ENCODE data around the gene TMEM125.

TMEM125 gene

DNA sequence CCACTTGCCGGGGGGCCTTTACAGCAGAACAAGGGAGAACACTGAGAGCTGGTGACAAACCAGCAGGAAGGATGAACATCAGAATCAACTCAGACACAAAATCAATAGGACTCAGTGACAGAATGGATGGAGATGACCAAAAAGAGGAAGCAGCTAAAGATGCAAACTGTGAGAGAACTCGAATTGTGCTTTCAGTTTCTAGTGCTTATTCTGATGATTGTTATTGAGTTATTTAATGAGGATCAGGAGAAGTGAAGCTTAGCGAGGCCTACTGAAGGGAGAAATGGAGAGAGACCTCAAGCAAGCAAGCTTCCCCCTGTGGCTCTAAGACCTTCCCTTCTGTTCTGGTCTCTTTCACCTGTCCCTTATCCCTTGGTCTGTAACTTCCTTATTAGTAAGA, 30.3 kb upstream of the TMEM125 start:
- Histone ChIP-seq H3K4ac (ENCODE audit: low read length) (no peak overlapping the region), H2AFZ (ENCODE audit: low read length) (no peak overlapping the region), H3K79me1 (ENCODE audit: low read depth, low read length) (no peaks in the 10 kb centered on the region), H3K14ac (ENCODE audit: low read length) (no peak overlapping the region), H3K9ac (ENCODE audit: low read depth, low read length, poor library complexity) (no peak overlapping the region), H4K91ac (ENCODE audit: low read depth, low read length, poor library complexity) (no peak overlapping the region), H2AK5ac (ENCODE audit: low read depth, low read length) (no peak overlapping the region), H3K36me3 (replicated peaks in 1 of 2; ENCODE audit: control insufficient read depth in 2 of 2, insufficient read depth in 2 of 2, low read length in 2 of 2) (no peaks in the 10 kb centered on the region), H3K27me3 (ENCODE audit: control insufficient read depth in 3 of 3, insufficient read depth in 3 of 3, low read depth in 1 of 3, low read length in 3 of 3) (peaks cover 0 to 9% (median 0%) of the 10 kb centered on the region in 3 experiments), H2BK15ac (ENCODE audit: low read length) (no peak overlapping the region), H2BK5ac (ENCODE audit: low read length) (no peak overlapping the region), H4K8ac (ENCODE audit: low read depth, low read length) (no peak overlapping the region), H3K18ac (ENCODE audit: low read length) (no peak overlapping the region), H3K23ac (ENCODE audit: low read depth, low read length, poor library complexity) (no peak overlapping the region), H2BK120ac (ENCODE audit: low read depth, low read length) (no peak overlapping the region), H3K9me3 (replicated peaks in 1 of 2; ENCODE audit: control insufficient read depth in 2 of 2, insufficient read depth in 1 of 2, low read depth in 1 of 2, low read length in 2 of 2) (no peaks in the 10 kb centered on the region), H3K4me2 (ENCODE audit: insufficient read depth, low read length, poor library complexity, severe bottlenecking) (no peak overlapping the region), H3K4me1 (ENCODE audit: control insufficient read depth in 2 of 2, insufficient read depth in 1 of 2, low read depth in 1 of 2, low read length in 2 of 2) (peaks cover 0 to 3% of the 10 kb centered on the region in 2 donors), H3K4me3 (ENCODE audit: low read length in 2 of 2) (no peak overlapping the region), H2BK12ac (ENCODE audit: low read length) (no peak overlapping the region), H3K27ac (replicated peaks; ENCODE audit: low read length) (no peak overlapping the region)
- DNase-seq (ENCODE audit: low spot score), result no peak
- WGBS, 2 donors (ENCODE audit: extremely low coverage in 2 of 2, insufficient read length in 2 of 2, insufficient replicate concordance in 1 of 2), result no CpG with 5 or more reads among the region's 3 CpGs

DNA sequence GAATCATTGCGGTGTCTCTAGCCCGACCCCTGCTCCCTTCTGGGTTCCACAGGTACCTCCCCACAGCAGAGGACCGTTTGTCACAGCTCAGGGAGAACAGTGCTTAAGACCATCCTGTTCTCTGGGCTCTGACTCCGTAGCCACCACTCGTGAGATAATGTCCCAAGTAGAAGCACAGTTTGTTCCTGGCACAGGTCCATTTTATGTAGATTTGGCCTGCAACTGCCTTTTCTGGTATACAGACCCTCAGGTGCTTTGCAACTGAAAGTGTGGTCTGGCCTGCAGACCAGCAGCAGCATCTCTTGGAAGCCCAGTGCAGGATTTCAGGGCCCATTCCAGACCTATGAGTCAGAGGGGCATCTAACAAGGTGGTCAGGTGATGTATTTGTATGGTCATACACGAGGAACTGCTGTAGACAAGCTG, 28.4 kb upstream of the TMEM125 start:
- no peaks in the 10 kb centered on the region for H3K79me1 ChIP-seq (ENCODE audit: low read depth, low read length)
- WGBS, 2 donors (ENCODE audit: extremely low coverage in 2 of 2, insufficient read length in 2 of 2, insufficient replicate concordance in 1 of 2), result no CpG with 5 or more reads among the region's 6 CpGs
- no peak for DNase-seq (ENCODE audit: low spot score)

DNA sequence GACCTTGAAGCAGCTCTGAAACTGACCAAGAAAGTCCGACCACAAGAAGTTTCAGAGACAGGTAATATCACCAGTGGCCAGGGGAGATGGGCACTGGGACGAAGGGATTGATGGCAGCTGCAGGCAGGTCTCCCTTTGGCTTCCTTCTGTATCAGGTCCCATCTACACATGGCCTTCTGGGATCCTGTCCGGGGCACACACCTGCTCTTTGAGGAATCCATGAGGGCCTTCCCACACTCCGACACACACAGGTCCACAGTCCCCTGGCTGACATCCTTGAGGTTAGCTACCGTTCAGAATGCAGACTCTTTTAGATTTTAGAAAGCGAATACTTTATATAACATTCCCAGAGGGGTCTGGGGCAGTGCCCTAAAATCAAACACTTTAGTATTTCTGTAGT, 26.5 kb upstream of the TMEM125 start:
- peaks cover 0 to 3% of the 10 kb centered on the region in 2 donors for H3K4me1 ChIP-seq (ENCODE audit: control insufficient read depth in 2 of 2, insufficient read depth in 1 of 2, low read depth in 1 of 2, low read length in 2 of 2)
- H4K91ac ChIP-seq (ENCODE audit: low read depth, low read length, poor library complexity), result no peak overlapping the region
- H3K23ac ChIP-seq (ENCODE audit: low read depth, low read length, poor library complexity), result no peak overlapping the region
- H2BK5ac ChIP-seq (ENCODE audit: low read length), result no peak overlapping the region
- no peak overlapping the region for H2AFZ ChIP-seq (ENCODE audit: low read length)
- H2BK120ac ChIP-seq (ENCODE audit: low read depth, low read length), result no peak overlapping the region
- H3K9ac ChIP-seq (ENCODE audit: low read depth, low read length, poor library complexity), result no peak overlapping the region
- H3K27me3 ChIP-seq (ENCODE audit: control insufficient read depth in 3 of 3, insufficient read depth in 3 of 3, low read depth in 1 of 3, low read length in 3 of 3), result no peaks in the 10 kb centered on the region
- WGBS, 2 donors (ENCODE audit: extremely low coverage in 2 of 2, insufficient read length in 2 of 2, insufficient replicate concordance in 1 of 2), result no CpG with 5 or more reads among the region's 6 CpGs
- H3K27ac ChIP-seq (replicated peaks; ENCODE audit: low read length), result no peak overlapping the region
- H3K4me2 ChIP-seq (ENCODE audit: insufficient read depth, low read length, poor library complexity, severe bottlenecking), result no peak overlapping the region
- no peak overlapping the region for H2BK12ac ChIP-seq (ENCODE audit: low read length)
- no peak overlapping the region for H3K14ac ChIP-seq (ENCODE audit: low read length)
- H3K79me1 ChIP-seq (ENCODE audit: low read depth, low read length), result no peaks in the 10 kb centered on the region
- H2AK5ac ChIP-seq (ENCODE audit: low read depth, low read length), result no peak overlapping the region
- no peak overlapping the region for H2BK15ac ChIP-seq (ENCODE audit: low read length)
- no peak for DNase-seq (ENCODE audit: low spot score)
- no peak overlapping the region for H3K18ac ChIP-seq (ENCODE audit: low read length)
- H4K8ac ChIP-seq (ENCODE audit: low read depth, low read length), result no peak overlapping the region
- H3K36me3 ChIP-seq (replicated peaks in 1 of 2; ENCODE audit: control insufficient read depth in 2 of 2, insufficient read depth in 2 of 2, low read length in 2 of 2), result no peaks in the 10 kb centered on the region
- no peak overlapping the region for H3K4me3 ChIP-seq (ENCODE audit: low read length in 2 of 2)
- no peak overlapping the region for H3K4ac ChIP-seq (ENCODE audit: low read length)
- peaks cover 3 to 13% of the 10 kb centered on the region in 2 donors for H3K9me3 ChIP-seq (replicated peaks in 1 of 2; ENCODE audit: control insufficient read depth in 2 of 2, insufficient read depth in 1 of 2, low read depth in 1 of 2, low read length in 2 of 2)

More for the DNA sequence above, 28.4 kb upstream of the TMEM125 start:
- Histone ChIP-seq H3K9me3 (replicated peaks in 1 of 2; ENCODE audit: control insufficient read depth in 2 of 2, insufficient read depth in 1 of 2, low read depth in 1 of 2, low read length in 2 of 2) (peaks cover 0 to 5% of the 10 kb centered on the region in 2 donors), H3K27ac (replicated peaks; ENCODE audit: low read length) (no peak overlapping the region), H4K8ac (ENCODE audit: low read depth, low read length) (no peak overlapping the region), H2BK15ac (ENCODE audit: low read length) (no peak overlapping the region), H2BK120ac (ENCODE audit: low read depth, low read length) (no peak overlapping the region), H2AFZ (ENCODE audit: low read length) (no peak overlapping the region), H3K23ac (ENCODE audit: low read depth, low read length, poor library complexity) (no peak overlapping the region), H2BK5ac (ENCODE audit: low read length) (no peak overlapping the region), H3K4me3 (ENCODE audit: low read length in 2 of 2) (no peak overlapping the region), H3K4me2 (ENCODE audit: insufficient read depth, low read length, poor library complexity, severe bottlenecking) (no peak overlapping the region), H3K36me3 (replicated peaks in 1 of 2; ENCODE audit: control insufficient read depth in 2 of 2, insufficient read depth in 2 of 2, low read length in 2 of 2) (no peaks in the 10 kb centered on the region), H3K9ac (ENCODE audit: low read depth, low read length, poor library complexity) (no peak overlapping the region), H2AK5ac (ENCODE audit: low read depth, low read length) (no peak overlapping the region), H2BK12ac (ENCODE audit: low read length) (no peak overlapping the region), H3K27me3 (ENCODE audit: control insufficient read depth in 3 of 3, insufficient read depth in 3 of 3, low read depth in 1 of 3, low read length in 3 of 3) (no peaks in the 10 kb centered on the region), H3K4me1 (ENCODE audit: control insufficient read depth in 2 of 2, insufficient read depth in 1 of 2, low read depth in 1 of 2, low read length in 2 of 2) (peaks cover 0 to 3% of the 10 kb centered on the region in 2 donors), H3K14ac (ENCODE audit: low read length) (no peak overlapping the region), H3K4ac (ENCODE audit: low read length) (no peak overlapping the region), H3K18ac (ENCODE audit: low read length) (no peak overlapping the region), H4K91ac (ENCODE audit: low read depth, low read length, poor library complexity) (no peak overlapping the region)

DNA sequence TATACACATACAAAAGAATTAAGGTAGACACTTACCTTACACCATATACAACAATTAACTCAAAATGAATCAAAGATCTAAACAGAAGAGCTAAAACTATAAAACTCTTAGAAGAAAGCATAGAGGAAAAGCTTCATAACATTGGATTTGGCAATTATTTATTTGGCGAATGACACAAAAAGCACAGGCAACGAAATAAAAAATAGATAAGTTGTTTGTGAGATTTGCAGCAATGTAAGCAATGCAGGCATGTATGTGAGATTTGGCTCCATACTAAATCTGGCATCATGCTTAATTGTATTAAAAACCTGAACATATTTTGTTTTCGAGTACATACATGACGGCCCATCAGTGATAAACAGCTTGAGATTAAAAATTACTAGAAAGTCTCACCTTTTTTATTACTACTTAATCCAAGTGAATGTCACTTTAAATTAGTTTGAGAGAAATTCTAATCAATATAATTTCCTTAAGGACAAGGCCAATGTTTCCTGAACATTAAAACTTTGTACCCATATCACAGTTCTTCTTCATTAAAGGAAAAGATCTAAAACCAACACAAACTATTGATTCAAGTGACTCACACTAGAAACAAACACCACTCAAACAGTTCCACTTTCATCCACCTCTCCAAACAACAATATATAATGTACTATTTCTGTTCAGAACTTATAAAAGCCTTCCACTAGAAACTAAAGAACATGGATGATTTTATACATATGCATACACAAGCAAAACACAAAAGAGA, 23.1 kb upstream of the TMEM125 start:
- Histone ChIP-seq H3K4ac (ENCODE audit: low read length) (no peak overlapping the region), H3K9me3 (replicated peaks in 1 of 2; ENCODE audit: control insufficient read depth in 2 of 2, insufficient read depth in 1 of 2, low read depth in 1 of 2, low read length in 2 of 2) (peaks cover 6 to 13% of the 10 kb centered on the region in 2 donors), H3K4me1 (ENCODE audit: control insufficient read depth in 2 of 2, insufficient read depth in 1 of 2, low read depth in 1 of 2, low read length in 2 of 2) (peaks cover 0 to 3% of the 10 kb centered on the region in 2 donors), H2BK120ac (ENCODE audit: low read depth, low read length) (no peak overlapping the region), H3K4me3 (ENCODE audit: low read length in 2 of 2) (no peak overlapping the region), H2BK12ac (ENCODE audit: low read length) (no peak overlapping the region), H3K23ac (ENCODE audit: low read depth, low read length, poor library complexity) (no peak overlapping the region), H3K14ac (ENCODE audit: low read length) (no peak overlapping the region), H2AFZ (ENCODE audit: low read length) (no peak overlapping the region), H3K27me3 (ENCODE audit: control insufficient read depth in 3 of 3, insufficient read depth in 3 of 3, low read depth in 1 of 3, low read length in 3 of 3) (no peaks in the 10 kb centered on the region), H2AK5ac (ENCODE audit: low read depth, low read length) (no peak overlapping the region), H3K36me3 (replicated peaks in 1 of 2; ENCODE audit: control insufficient read depth in 2 of 2, insufficient read depth in 2 of 2, low read length in 2 of 2) (no peaks in the 10 kb centered on the region), H3K9ac (ENCODE audit: low read depth, low read length, poor library complexity) (no peak overlapping the region), H4K91ac (ENCODE audit: low read depth, low read length, poor library complexity) (no peak overlapping the region), H3K27ac (replicated peaks; ENCODE audit: low read length) (no peak overlapping the region), H2BK15ac (ENCODE audit: low read length) (no peak overlapping the region), H3K79me1 (ENCODE audit: low read depth, low read length) (no peaks in the 10 kb centered on the region), H3K18ac (ENCODE audit: low read length) (no peak overlapping the region), H2BK5ac (ENCODE audit: low read length) (no peak overlapping the region), H4K8ac (ENCODE audit: low read depth, low read length) (no peak overlapping the region), H3K4me2 (ENCODE audit: insufficient read depth, low read length, poor library complexity, severe bottlenecking) (no peak overlapping the region)
- WGBS, 2 donors (ENCODE audit: extremely low coverage in 2 of 2, insufficient read length in 2 of 2, insufficient replicate concordance in 1 of 2), result no CpG with 5 or more reads among the region's 4 CpGs
- no peak for DNase-seq (ENCODE audit: low spot score)

Data from neuronal stem cell (in vitro differentiated cells).